ENCODE data around the gene CES5A.

DNA sequence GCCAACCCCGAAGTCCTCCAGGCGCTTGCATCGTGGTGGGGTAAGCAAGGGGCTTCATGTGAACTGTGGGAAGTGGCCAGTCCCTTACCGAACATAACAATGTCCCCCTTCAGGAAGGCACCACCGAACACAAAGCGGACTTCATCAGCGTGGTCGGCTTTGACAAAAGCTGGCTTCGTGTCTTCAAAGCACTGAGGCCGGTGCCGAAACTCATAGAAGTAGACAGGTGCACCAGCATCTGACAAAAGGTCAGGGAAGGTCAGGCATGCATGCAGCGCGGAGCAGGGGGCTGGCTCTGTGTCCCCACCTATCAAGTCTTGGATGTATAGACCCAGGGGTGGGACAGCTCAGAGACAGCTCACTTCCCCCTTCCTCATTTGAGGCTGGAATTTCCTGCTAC lies 25.6 kb downstream of the CES5A start:
- TF ChIP-seq, protein P1, sequence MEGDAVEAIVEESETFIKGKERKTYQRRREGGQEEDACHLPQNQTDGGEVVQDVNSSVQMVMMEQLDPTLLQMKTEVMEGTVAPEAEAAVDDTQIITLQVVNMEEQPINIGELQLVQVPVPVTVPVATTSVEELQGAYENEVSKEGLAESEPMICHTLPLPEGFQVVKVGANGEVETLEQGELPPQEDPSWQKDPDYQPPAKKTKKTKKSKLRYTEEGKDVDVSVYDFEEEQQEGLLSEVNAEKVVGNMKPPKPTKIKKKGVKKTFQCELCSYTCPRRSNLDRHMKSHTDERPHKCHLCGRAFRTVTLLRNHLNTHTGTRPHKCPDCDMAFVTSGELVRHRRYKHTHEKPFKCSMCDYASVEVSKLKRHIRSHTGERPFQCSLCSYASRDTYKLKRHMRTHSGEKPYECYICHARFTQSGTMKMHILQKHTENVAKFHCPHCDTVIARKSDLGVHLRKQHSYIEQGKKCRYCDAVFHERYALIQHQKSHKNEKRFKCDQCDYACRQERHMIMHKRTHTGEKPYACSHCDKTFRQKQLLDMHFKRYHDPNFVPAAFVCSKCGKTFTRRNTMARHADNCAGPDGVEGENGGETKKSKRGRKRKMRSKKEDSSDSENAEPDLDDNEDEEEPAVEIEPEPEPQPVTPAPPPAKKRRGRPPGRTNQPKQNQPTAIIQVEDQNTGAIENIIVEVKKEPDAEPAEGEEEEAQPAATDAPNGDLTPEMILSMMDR (IDR thresholded peaks at IDR 0.05; ENCODE audit: insufficient read depth, low read length, poor library complexity, severe bottlenecking) = no peak
- TF ChIP-seq EZH2phosphoT487 (conservative IDR thresholded peaks at IDR 0.05; ENCODE audit: low read length) = no peak
